ENCODE results near the gene TMEM88. TPM values are rescaled to one million over a fixed set of nuclear protein-coding genes. Genes with fewer than 3 reads are reported as not detected.
A peak's percentile ranks its signal among the peaks of the same experiment; 100 is the strongest.

The TMEM88 gene
- total RNA-seq, 2 experiments from 2014 or later: 0.41 to 4.0 TPM

DNA sequence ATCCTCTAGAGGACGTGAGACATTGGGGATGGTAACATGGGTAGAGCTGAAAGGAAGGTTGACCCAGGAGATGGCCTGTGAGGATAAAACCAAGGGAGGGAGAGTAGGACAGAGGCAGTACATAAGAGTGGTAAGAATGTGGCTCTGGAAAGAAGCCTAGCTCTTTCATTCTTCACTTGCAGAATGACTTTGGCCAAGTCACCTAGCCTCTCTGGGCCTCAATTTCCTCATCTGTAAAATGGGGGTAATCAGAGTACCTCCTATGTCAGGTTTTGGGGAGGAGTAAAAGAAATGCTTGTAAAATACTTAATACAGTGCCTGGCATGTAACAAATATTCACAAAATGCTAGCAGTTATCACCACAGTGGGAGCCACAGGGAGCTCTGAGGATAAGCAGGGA lies 14.0 kb upstream of the TMEM88 start:
- Histone ChIP-seq H3K9me3 (ENCODE audit: low read length) (no peaks in the 10 kb centered on the region), H3K4me1 (ENCODE audit: insufficient read depth, low read length, poor library complexity, severe bottlenecking) (peaks cover 48% of the 10 kb centered on the region), H3K36me3 (ENCODE audit: insufficient read depth, low read length) (peaks cover 20% of the 10 kb centered on the region; the same call in 1 of the 2 replicates), H3K79me2 (ENCODE audit: insufficient read depth, low read depth, low read length) (peaks cover 55% of the 10 kb centered on the region; the same call in 1 of the 2 replicates), H3K4me3 (ENCODE audit: low read depth, low read length, poor library complexity, severe bottlenecking) (peak overlapping the region; percentile 79), H2AFZ (ENCODE audit: low read length) (no peak overlapping the region), H3K27ac (ENCODE audit: low read depth, low read length, poor library complexity, severe bottlenecking) (peak overlapping the region; percentile 92), H3K9me2 (ENCODE audit: insufficient read depth, low read length) (no peaks in the 10 kb centered on the region), H4K20me1 (ENCODE audit: insufficient read depth, low read length) (peaks cover 20% of the 10 kb centered on the region; the same call in 1 of the 2 replicates), H3K4me2 (ENCODE audit: low read length) (peak overlapping the region; percentile 95)
- ChIA-PET CTCF (ENCODE audit: unreplicated experiment) (no interaction called here), POLR2A (interaction anchor here (0.5 kb wide), 1 partner anchor 97 kb away, joined by 3 read pairs; no protein-coding TSS in a partner anchor)
- intact Hi-C loops (cut with micrococcal nuclease; ENCODE audit: unreplicated experiment): loop anchor here (5.0 kb wide), 1 partner anchor 359 kb away; the partner anchor contains the start of genes POLR2A and SLC35G6
- DNase-seq (ENCODE audit: low spot score): no peak
- TSS peak; percentile 67 for BruUV-seq (replicated peaks)
- TF ChIP-seq, protein P1, sequence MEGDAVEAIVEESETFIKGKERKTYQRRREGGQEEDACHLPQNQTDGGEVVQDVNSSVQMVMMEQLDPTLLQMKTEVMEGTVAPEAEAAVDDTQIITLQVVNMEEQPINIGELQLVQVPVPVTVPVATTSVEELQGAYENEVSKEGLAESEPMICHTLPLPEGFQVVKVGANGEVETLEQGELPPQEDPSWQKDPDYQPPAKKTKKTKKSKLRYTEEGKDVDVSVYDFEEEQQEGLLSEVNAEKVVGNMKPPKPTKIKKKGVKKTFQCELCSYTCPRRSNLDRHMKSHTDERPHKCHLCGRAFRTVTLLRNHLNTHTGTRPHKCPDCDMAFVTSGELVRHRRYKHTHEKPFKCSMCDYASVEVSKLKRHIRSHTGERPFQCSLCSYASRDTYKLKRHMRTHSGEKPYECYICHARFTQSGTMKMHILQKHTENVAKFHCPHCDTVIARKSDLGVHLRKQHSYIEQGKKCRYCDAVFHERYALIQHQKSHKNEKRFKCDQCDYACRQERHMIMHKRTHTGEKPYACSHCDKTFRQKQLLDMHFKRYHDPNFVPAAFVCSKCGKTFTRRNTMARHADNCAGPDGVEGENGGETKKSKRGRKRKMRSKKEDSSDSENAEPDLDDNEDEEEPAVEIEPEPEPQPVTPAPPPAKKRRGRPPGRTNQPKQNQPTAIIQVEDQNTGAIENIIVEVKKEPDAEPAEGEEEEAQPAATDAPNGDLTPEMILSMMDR (conservative IDR thresholded peaks at IDR 0.05; ENCODE audit: low read length): peak; percentile 7; the same call in 1 of the 2 replicates
- no peak for TF ChIP-seq EZH2phosphoT487 (IDR thresholded peaks at IDR 0.05; ENCODE audit: borderline replicate concordance, low read depth, low read length)

DNA sequence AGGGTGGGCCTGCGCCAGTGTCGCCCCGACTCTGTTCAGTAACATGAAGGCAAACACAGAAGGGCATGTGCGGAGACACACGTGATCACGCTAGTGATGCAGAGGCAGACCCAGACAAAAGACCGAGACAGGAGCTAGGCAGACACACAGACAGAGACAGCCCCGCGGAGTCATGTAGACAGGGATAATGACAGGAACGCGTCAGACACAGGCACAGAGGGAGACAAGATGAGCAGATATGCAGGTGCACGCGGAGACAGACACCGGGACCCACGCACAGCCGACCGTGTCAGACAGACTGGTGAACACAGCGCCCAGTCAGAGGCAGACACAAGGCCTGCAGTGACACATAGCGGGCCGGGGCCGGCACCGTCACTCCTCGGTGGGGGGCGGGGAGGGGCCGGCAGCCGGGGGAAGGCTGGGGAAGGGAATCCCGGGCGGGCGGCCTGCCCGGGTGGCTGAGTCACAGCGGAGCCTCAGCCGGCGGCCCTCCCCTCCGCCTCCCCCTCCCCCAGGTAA lies 13.4 kb upstream of the TMEM88 start:
- no TSS peak for BruUV-seq (replicated peaks)
- POLR2A ChIA-PET: interaction anchor here (0.5 kb wide), 1 partner anchor 98 kb away, joined by 3 read pairs; no protein-coding TSS in a partner anchor
- TF ChIP-seq, protein P1 (conservative IDR thresholded peaks at IDR 0.05; ENCODE audit: low read length): peak; percentile 42; the same call in 1 of the 2 replicates
- TF ChIP-seq EZH2phosphoT487 (IDR thresholded peaks at IDR 0.05; ENCODE audit: borderline replicate concordance, low read depth, low read length): no peak

More for the DNA sequence above, 13.4 kb upstream of the TMEM88 start:
- Histone ChIP-seq H4K20me1 (ENCODE audit: insufficient read depth, low read length) (peaks cover 20% of the 10 kb centered on the region; the same call in 1 of the 2 replicates), H2AFZ (ENCODE audit: low read length) (no peak overlapping the region), H3K4me1 (ENCODE audit: insufficient read depth, low read length, poor library complexity, severe bottlenecking) (peaks cover 48% of the 10 kb centered on the region), H3K79me2 (ENCODE audit: insufficient read depth, low read depth, low read length) (peaks cover 55% of the 10 kb centered on the region; the same call in 1 of the 2 replicates), H3K9me3 (ENCODE audit: low read length) (no peaks in the 10 kb centered on the region), H3K36me3 (ENCODE audit: insufficient read depth, low read length) (peaks cover 21% of the 10 kb centered on the region; the same call in 1 of the 2 replicates), H3K4me2 (ENCODE audit: low read length) (peak overlapping the region; percentile 95), H3K4me3 (ENCODE audit: low read depth, low read length, poor library complexity, severe bottlenecking) (peak overlapping the region; percentile 79), H3K9me2 (ENCODE audit: insufficient read depth, low read length) (no peaks in the 10 kb centered on the region), H3K27ac (ENCODE audit: low read depth, low read length, poor library complexity, severe bottlenecking) (peak overlapping the region; percentile 92)
- peak; percentile 68 for DNase-seq (ENCODE audit: low spot score)
- intact Hi-C loops (cut with micrococcal nuclease; ENCODE audit: unreplicated experiment): loop anchor here (5.0 kb wide), 1 partner anchor 359 kb away; the partner anchor contains the start of genes POLR2A and SLC35G6
- CTCF ChIA-PET (ENCODE audit: unreplicated experiment): no interaction called here
